ENCODE data around the gene COX20.
A peak's percentile ranks its signal among the peaks of the same experiment; 100 is the strongest.

COX20 gene

GRCh38 chr1:244851546-244852231, 16.2 kb downstream of the COX20 start:
- no peak for DNase-seq (ENCODE audit: low spot score)

- DNase-seq (ENCODE audit: low spot score) = no peak
Measured at GRCh38 chr1:244852694-244853093, 17.2 kb downstream of the COX20 start.

- DNase-seq (ENCODE audit: low spot score) = peak; percentile 25
Measured at GRCh38 chr1:244854166-244854565, 18.7 kb downstream of the COX20 start.

- no peak for DNase-seq (ENCODE audit: low spot score)
Measured at GRCh38 chr1:244854865-244855578, 19.6 kb downstream of the COX20 start.

GRCh38 chr1:244857761-244858160, 22.3 kb downstream of the COX20 start:
- DNase-seq (ENCODE audit: low spot score) = no peak

GRCh38 chr1:244858357-244858756, 22.9 kb downstream of the COX20 start:
- no peak for DNase-seq (ENCODE audit: low spot score)

GRCh38 chr1:244860078-244860477, 24.6 kb downstream of the COX20 start:
- no peak for DNase-seq (ENCODE audit: low spot score)

- DNase-seq (ENCODE audit: low spot score) = peak; percentile 32
Measured at GRCh38 chr1:244860914-244861610, 25.6 kb downstream of the COX20 start.

GRCh38 chr1:244861683-244862082, 26.2 kb downstream of the COX20 start:
- DNase-seq (ENCODE audit: low spot score) = no peak

GRCh38 chr1:244862354-244862698, 26.9 kb downstream of the COX20 start:
- peak; percentile 41 for DNase-seq (ENCODE audit: low spot score)

- peak; percentile 97 for DNase-seq (ENCODE audit: low spot score)
Measured at GRCh38 chr1:244862699-244863490, 27.4 kb downstream of the COX20 start.

- no peak for DNase-seq (ENCODE audit: low spot score)
Measured at GRCh38 chr1:244863491-244864252, 28.2 kb downstream of the COX20 start.

GRCh38 chr1:244864253-244865027, 29.0 kb downstream of the COX20 start, which contains the start of gene HNRNPU:
TSS of gene HNRNPU (minus strand) at chr1:244864543. CDS start at chr1:244864307, 236 bp downstream.
- peak; percentile 96 for DNase-seq (ENCODE audit: low spot score)

- no peak for DNase-seq (ENCODE audit: low spot score)
Measured at GRCh38 chr1:244865028-244865371, 29.5 kb downstream of the COX20 start.

- DNase-seq (ENCODE audit: low spot score) = no peak
Measured at GRCh38 chr1:244865820-244866219, 30.4 kb downstream of the COX20 start.

- DNase-seq (ENCODE audit: low spot score) = no peak
Measured at GRCh38 chr1:244866355-244866754, 30.9 kb downstream of the COX20 start.

GRCh38 chr1:244868484-244869363, 33.3 kb downstream of the COX20 start:
- no peak for DNase-seq (ENCODE audit: low spot score)

GRCh38 chr1:244869364-244869827, 33.9 kb downstream of the COX20 start:
- DNase-seq (ENCODE audit: low spot score) = no peak

- no peak for DNase-seq (ENCODE audit: low spot score)
Measured at GRCh38 chr1:244869950-244870349, 34.5 kb downstream of the COX20 start.

Data from CD4-positive, alpha-beta T cell treated with Interleukin-15 for 4 hours (primary cell).